GM12892 (cell line): Measurements from ENCODE around the gene LOXL1.

ENCODE experiments used
- POLR2AphosphoS5 ChIP-seq: IDR thresholded peaks from 2 replicates; pipeline ENCODE4 v1.6.1; 2011; ENCODE audit warnings: low read depth, low read length, control low read depth
- TAF1 ChIP-seq: IDR thresholded peaks from 2 replicates; pipeline ENCODE4 v1.6.1; 2011; ENCODE audit warnings: low read depth, mild to moderate bottlenecking, control low read depth, low read length, borderline replicate concordance

DNA sequence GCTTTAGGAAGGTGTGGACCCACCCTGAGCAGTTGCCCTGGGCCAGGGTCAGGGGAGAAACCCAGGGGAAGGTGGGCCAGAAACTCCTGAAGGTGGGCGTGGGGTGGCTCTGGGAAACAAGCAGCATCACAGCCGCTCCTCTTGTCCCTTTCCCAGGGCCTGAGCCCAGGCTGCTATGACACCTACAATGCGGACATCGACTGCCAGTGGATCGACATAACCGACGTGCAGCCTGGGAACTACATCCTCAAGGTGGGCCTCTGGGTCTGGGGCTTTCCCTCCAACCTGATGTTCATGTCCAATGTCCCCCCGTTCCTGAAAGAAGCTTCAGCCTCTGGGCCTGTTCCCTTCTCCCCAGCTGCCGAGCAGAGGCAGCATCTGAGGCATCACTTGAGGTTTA is 21.4 kb downstream of the LOXL1 start:
- no peak for TF ChIP-seq TAF1
- TF ChIP-seq POLR2AphosphoS5: no peak
